Liver (tissue), 9 donors: ENCODE results near the gene WNK4. TPM values are rescaled to one million over a fixed set of nuclear protein-coding genes. Genes with fewer than 3 reads are reported as not detected.

Experiments
- DNase-seq: peaks from one replicate; pipeline ENCODE4 v3.0.0-alpha.2; 2017; ENCODE audit warnings: low spot score
- H3K27ac ChIP-seq, 2 donors: one replicate each; pipeline ENCODE4 v1.7.0; 2013; ENCODE audit warnings: inconsistent platforms in 2 of 2, low read length in 2 of 2, control low read depth in 1 of 2, low read depth in 1 of 2, mild to moderate bottlenecking in 1 of 2
- H3K27me3 ChIP-seq, 4 donors: one replicate each; pipeline versions ENCODE4 v1.6.1 to v1.7.0; 2013; ENCODE audit warnings: low read length in 3 of 4, inconsistent platforms in 1 of 4, mild to moderate bottlenecking in 1 of 4, moderate library complexity in 1 of 4; ENCODE audit not compliant: control insufficient read depth in 4 of 4, insufficient read depth in 4 of 4
- H3K36me3 ChIP-seq, 4 donors: one replicate each; pipeline versions ENCODE4 v1.6.1 to v1.7.0; 2013; ENCODE audit warnings: low read length in 3 of 4, mild to moderate bottlenecking in 3 of 4, low read depth in 1 of 4, moderate library complexity in 1 of 4; ENCODE audit not compliant: control insufficient read depth in 4 of 4, insufficient read depth in 3 of 4
- H3K4me1 ChIP-seq, 4 donors: one replicate each; pipeline versions ENCODE4 v1.6.1 to v1.7.0; 2013; ENCODE audit warnings: low read length in 3 of 4, mild to moderate bottlenecking in 3 of 4, moderate library complexity in 1 of 4; ENCODE audit not compliant: control insufficient read depth in 4 of 4, insufficient read depth in 4 of 4
- H3K4me3 ChIP-seq, 3 donors: one replicate each; pipeline versions ENCODE4 v1.6.1 to v1.7.0; 2013; ENCODE audit warnings: low read length in 3 of 3, control low read depth in 1 of 3, low read depth in 1 of 3, mild to moderate bottlenecking in 1 of 3
- H3K9ac ChIP-seq, 2 donors: one replicate each; pipeline ENCODE4 v1.7.0; 2013; ENCODE audit warnings: low read length in 2 of 2, mild to moderate bottlenecking in 2 of 2, moderate library complexity in 2 of 2, control low read depth in 1 of 2, low read depth in 1 of 2
- H3K9me3 ChIP-seq, 4 donors: one replicate each; pipeline versions ENCODE4 v1.6.1 to v1.7.0; 2013; ENCODE audit warnings: low read length in 3 of 4; ENCODE audit not compliant: control insufficient read depth in 4 of 4
- ATF3 ChIP-seq: IDR thresholded peaks from 2 replicates; pipeline ENCODE4 v1.6.1; 2016; ENCODE audit warnings: antibody characterized with exemption
- CTCF ChIP-seq: fragments of 150-350 bp; IDR thresholded peaks from 2 replicates; pipeline ENCODE4 v1.5.1; 2017; ENCODE audit warnings: improper control_type of control experiment, low read depth, low read length; ENCODE audit not compliant: missing input control
- FOXA1 ChIP-seq: IDR thresholded peaks from 2 replicates; pipeline ENCODE4 v1.6.1; 2016; ENCODE audit warnings: antibody characterized with exemption
- FOXA2 ChIP-seq: IDR thresholded peaks from 2 replicates; pipeline ENCODE4 v1.6.1; 2016; ENCODE audit warnings: antibody characterized with exemption
- GABPA ChIP-seq, 2 donors: IDR thresholded peaks in 1 of 2; conservative IDR thresholded peaks in 1 of 2; 2 replicates each; pipeline ENCODE4 v1.6.1; 2016; ENCODE audit warnings: antibody characterized with exemption in 2 of 2, mild to moderate bottlenecking in 1 of 2, moderate library complexity in 1 of 2
- HNF4A ChIP-seq, 2 donors: conservative IDR thresholded peaks; 2 replicates each; pipeline ENCODE4 v1.6.1; 2016; ENCODE audit warnings: antibody characterized with exemption in 2 of 2, mild to moderate bottlenecking in 2 of 2
- MAX ChIP-seq: IDR thresholded peaks from 2 replicates; pipeline ENCODE4 v1.6.1; 2016; ENCODE audit warnings: antibody characterized with exemption
- NR2F2 ChIP-seq: IDR thresholded peaks from 2 replicates; pipeline ENCODE4 v1.6.1; 2016; ENCODE audit warnings: antibody characterized with exemption
- RXRA ChIP-seq, 2 donors: IDR thresholded peaks; 2 replicates each; pipeline ENCODE4 v1.6.1; 2017 to 2018; ENCODE audit warnings: antibody characterized with exemption in 2 of 2, mild to moderate bottlenecking in 1 of 2
- SP1 ChIP-seq: IDR thresholded peaks from 2 replicates; pipeline ENCODE4 v1.6.1; 2018; ENCODE audit warnings: antibody characterized with exemption, mild to moderate bottlenecking
- TAF1 ChIP-seq: conservative IDR thresholded peaks from 2 replicates; pipeline ENCODE4 v1.6.1; 2016; ENCODE audit warnings: antibody characterized with exemption, mild to moderate bottlenecking
- YY1 ChIP-seq: IDR thresholded peaks from 2 replicates; pipeline ENCODE4 v1.6.1; 2016; ENCODE audit warnings: antibody characterized with exemption, mild to moderate bottlenecking
- ZBTB33 ChIP-seq: IDR thresholded peaks from 2 replicates; pipeline ENCODE4 v1.6.1; 2016; ENCODE audit warnings: antibody characterized with exemption
- WGBS: extraction: QIAGEN DNeasy Blood & Tissue Kit; methylation state at CpG from one replicate; pipeline ENCODE4 v1.1.7; 2013; 5-methylcytosine and 5-hydroxymethylcytosine counted together
- polyA plus RNA-seq, 2 donors: library from polyadenylated mRNA; stranded (reverse) in 1 of 2; unstranded in 1 of 2; fragments of 200-250 nt in 1 of 2; fragments of >200 nt in 1 of 2; fragmentation: Nextera tagmentation in 1 of 2; extraction: Ambion mirVana in 1 of 2; gene quantifications; one replicate each; pipeline versions ENCODE4 v1.2.1 to v1.2.3, GENCODE V29; 2013 to 2015
- total RNA-seq, 2 donors: library from RNA; depleted of rRNA; stranded (reverse); fragments of >200 nt; gene quantifications; one replicate each; pipeline ENCODE4 v1.2.3, GENCODE V29; 2014
- TF ChIP-seq, protein P1 (sequence below): IDR thresholded peaks from 2 replicates; pipeline ENCODE4 v1.6.1; 2016; ENCODE audit warnings: antibody characterized with exemption, mild to moderate bottlenecking
- donor health status: healthy.
- donor health status: healthy.
- donor health status: healthy.
- donor health status: healthy.
- donor health status: healthy.

The WNK4 gene
- total and polyA plus RNA-seq, 4 donors: 0.33 to 7.5 (median 0.50) TPM

DNA sequence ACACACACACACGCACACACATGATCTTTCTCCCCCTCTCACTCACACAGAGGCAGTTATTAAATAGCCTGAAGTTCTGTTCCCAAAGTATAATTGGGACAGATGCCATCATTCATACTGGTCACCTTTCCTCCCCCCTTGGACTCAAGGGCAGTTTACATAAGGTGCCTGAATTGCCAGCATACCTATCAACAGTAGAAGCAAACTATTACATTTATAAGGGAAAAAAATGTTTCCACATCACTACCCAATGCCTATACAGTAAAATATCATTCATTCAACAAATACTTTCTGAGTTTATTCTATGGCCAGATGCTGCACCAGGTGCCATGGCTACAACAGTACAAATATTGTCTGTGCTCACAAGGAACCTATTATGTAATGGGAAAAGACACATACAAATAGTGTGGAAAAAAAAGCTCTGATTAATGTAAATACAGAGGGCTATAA lies 24.5 kb downstream of the WNK4 start:
- no peak for TF ChIP-seq ZBTB33
- peak; percentile 31 for TF ChIP-seq FOXA2
- no peak for TF ChIP-seq ATF3
- no peak for TF ChIP-seq GABPA (IDR thresholded peaks at IDR 0.05 in 1 of 2, conservative IDR thresholded peaks at IDR 0.05 in 1 of 2)
- peak; percentile 46 for TF ChIP-seq SP1
- TF ChIP-seq TAF1: no peak
- no peak for TF ChIP-seq NR2F2
- no peak for TF ChIP-seq CTCF
- TF ChIP-seq HNF4A (conservative IDR thresholded peaks at IDR 0.05): peak in 1 of 2 donors; percentile 37
- TF ChIP-seq MAX: no peak
- TF ChIP-seq, protein P1, sequence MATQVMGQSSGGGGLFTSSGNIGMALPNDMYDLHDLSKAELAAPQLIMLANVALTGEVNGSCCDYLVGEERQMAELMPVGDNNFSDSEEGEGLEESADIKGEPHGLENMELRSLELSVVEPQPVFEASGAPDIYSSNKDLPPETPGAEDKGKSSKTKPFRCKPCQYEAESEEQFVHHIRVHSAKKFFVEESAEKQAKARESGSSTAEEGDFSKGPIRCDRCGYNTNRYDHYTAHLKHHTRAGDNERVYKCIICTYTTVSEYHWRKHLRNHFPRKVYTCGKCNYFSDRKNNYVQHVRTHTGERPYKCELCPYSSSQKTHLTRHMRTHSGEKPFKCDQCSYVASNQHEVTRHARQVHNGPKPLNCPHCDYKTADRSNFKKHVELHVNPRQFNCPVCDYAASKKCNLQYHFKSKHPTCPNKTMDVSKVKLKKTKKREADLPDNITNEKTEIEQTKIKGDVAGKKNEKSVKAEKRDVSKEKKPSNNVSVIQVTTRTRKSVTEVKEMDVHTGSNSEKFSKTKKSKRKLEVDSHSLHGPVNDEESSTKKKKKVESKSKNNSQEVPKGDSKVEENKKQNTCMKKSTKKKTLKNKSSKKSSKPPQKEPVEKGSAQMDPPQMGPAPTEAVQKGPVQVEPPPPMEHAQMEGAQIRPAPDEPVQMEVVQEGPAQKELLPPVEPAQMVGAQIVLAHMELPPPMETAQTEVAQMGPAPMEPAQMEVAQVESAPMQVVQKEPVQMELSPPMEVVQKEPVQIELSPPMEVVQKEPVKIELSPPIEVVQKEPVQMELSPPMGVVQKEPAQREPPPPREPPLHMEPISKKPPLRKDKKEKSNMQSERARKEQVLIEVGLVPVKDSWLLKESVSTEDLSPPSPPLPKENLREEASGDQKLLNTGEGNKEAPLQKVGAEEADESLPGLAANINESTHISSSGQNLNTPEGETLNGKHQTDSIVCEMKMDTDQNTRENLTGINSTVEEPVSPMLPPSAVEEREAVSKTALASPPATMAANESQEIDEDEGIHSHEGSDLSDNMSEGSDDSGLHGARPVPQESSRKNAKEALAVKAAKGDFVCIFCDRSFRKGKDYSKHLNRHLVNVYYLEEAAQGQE: no peak
- no peak for TF ChIP-seq FOXA1
- TF ChIP-seq RXRA (IDR thresholded peaks at IDR 0.05): peak in 1 of 2 donors; percentile 9
- Histone ChIP-seq H3K27me3 (no peaks in the 10 kb centered on the region), H3K4me3 (no peak overlapping the region), H3K27ac (no peak overlapping the region), H3K9ac (no peak overlapping the region), H3K36me3 (no peaks in the 10 kb centered on the region), H3K4me1 (peaks cover 0 to 14% (median 5%) of the 10 kb centered on the region in 4 donors), H3K9me3 (no peaks in the 10 kb centered on the region)
- no peak for DNase-seq
- 72% methylated on average over 1 of the region's 1 CpG for WGBS

- Histone ChIP-seq H3K36me3 (peaks cover 0 to 9% (median 7%) of the 10 kb centered on the region in 4 donors), H3K27ac (no peak overlapping the region), H3K9ac (no peak overlapping the region), H3K4me3 (no peak overlapping the region), H3K27me3 (no peaks in the 10 kb centered on the region), H3K4me1 (peaks cover 0 to 14% (median 5%) of the 10 kb centered on the region in 4 donors), H3K9me3 (no peaks in the 10 kb centered on the region)
- DNase-seq: no peak
- WGBS: 84% methylated on average over 1 of the region's 1 CpG
- TF ChIP-seq, protein P1: no peak
- TF ChIP-seq TAF1: no peak
- TF ChIP-seq FOXA2: no peak
- no peak for TF ChIP-seq HNF4A (conservative IDR thresholded peaks at IDR 0.05)
- no peak for TF ChIP-seq SP1
- no peak for TF ChIP-seq YY1
- TF ChIP-seq ZBTB33: no peak
Observed at GRCh38 chr17:42806249-42806648, 25.8 kb downstream of the WNK4 start.
